Hepatocyte (in vitro differentiated cells): ENCODE data around the gene RIMBP2.

Experiments
- EZH2 ChIP-seq: fragments of 200-600 bp; sonication (generic); IDR thresholded peaks from 2 replicates; pipeline ENCODE4 v1.6.1; 2016; ENCODE audit warnings: antibody characterized with exemption, mild to moderate bottlenecking, borderline replicate concordance
- TF ChIP-seq, protein P1 (sequence below): fragments of 200-600 bp; sonication (generic); IDR thresholded peaks from 2 replicates; pipeline ENCODE4 v1.5.1; 2016; ENCODE audit warnings: antibody characterized with exemption, mild to moderate bottlenecking; ENCODE audit not compliant: poor library complexity

DNA sequence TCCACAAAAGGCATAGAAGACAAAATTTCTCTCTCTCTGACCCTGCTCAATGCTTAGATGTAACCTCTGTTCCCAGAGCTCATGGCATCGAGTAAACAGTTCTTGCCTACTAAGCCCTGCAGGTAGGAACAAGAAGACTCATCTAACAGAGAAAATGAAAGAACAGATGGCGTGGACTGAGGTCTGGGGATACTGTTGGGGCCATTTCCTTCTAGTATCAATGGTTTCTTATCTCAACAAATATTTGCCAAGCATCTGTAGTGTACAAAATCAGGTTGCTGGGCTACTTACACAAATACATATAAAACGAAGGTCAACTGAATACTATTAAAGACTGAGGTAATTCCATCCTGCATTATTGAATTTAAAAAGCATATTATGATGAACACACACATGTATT is 93.3 kb downstream of the RIMBP2 start:
- TF ChIP-seq, protein P1, sequence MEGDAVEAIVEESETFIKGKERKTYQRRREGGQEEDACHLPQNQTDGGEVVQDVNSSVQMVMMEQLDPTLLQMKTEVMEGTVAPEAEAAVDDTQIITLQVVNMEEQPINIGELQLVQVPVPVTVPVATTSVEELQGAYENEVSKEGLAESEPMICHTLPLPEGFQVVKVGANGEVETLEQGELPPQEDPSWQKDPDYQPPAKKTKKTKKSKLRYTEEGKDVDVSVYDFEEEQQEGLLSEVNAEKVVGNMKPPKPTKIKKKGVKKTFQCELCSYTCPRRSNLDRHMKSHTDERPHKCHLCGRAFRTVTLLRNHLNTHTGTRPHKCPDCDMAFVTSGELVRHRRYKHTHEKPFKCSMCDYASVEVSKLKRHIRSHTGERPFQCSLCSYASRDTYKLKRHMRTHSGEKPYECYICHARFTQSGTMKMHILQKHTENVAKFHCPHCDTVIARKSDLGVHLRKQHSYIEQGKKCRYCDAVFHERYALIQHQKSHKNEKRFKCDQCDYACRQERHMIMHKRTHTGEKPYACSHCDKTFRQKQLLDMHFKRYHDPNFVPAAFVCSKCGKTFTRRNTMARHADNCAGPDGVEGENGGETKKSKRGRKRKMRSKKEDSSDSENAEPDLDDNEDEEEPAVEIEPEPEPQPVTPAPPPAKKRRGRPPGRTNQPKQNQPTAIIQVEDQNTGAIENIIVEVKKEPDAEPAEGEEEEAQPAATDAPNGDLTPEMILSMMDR: no peak
- no peak for TF ChIP-seq EZH2
